NB4 (cell line): ENCODE measurements around the gene TOP2A.

Experiments used
- MYC ChIP-seq: IDR thresholded peaks from 2 replicates; pipeline ENCODE4 v1.6.1; 2011; ENCODE audit warnings: low read depth, low read length
- POLR2A ChIP-seq: IDR thresholded peaks from 2 replicates; pipeline ENCODE4 v1.6.1; 2011; ENCODE audit warnings: mild to moderate bottlenecking; ENCODE audit not compliant: insufficient read length; ENCODE audit errors: extremely low read depth
- TF ChIP-seq, protein P1 (sequence below): IDR thresholded peaks from one replicate; pipeline ENCODE4 v1.5.1; 2012; ENCODE audit warnings: low read depth, low read length
- TF ChIP-seq, protein P2 (sequence below): IDR thresholded peaks from 2 replicates; pipeline ENCODE4 v1.6.1; 2011; ENCODE audit warnings: low read depth, low read length

DNA sequence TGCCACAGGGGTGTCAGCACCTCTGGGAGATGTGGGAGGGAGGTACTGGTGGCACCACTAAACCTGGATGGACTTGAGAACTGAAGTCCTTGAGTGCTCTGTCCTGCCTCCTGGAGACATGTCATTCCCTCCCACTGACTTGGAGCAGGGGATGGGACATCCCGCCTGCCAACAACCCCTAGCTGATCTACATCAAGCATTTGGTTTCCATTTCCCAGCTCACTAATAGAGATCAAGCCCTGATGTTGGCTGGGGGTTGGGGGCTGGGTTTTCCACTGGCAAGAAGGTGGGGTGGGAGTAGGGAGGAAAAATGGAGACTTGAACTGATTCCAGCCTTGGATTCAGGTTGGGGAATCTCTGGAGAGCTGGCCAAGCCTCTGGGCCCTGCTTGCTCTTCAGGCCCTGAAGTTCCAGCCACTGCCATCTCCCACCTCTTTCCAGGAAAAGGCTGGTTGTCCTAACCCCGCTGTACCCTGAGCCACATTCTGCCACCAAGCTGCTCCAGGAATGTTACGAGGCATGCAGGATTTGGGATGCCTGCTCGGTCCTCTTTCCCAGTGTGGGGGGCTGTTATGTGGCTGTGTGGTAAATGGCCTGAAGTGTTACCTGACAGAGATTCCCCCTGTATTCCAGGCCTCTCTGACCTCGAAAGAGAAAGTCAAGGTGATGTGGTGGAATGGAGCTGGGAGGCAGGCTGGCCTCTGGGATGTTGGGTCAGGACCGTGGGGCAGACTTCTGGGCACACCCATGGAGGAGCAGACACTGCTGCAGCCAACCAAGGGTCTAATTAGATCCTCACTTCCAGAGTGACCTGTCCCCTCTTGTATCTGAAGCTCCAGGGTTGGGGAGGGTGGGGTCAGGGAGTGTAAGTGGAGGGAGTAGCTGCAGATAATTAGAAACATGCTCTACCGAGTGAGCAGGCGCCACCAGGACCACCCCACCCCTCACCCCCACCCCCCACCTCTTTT is 42.2 kb upstream of the TOP2A start:
- TF ChIP-seq POLR2A = no peak
- TF ChIP-seq, protein P1, sequence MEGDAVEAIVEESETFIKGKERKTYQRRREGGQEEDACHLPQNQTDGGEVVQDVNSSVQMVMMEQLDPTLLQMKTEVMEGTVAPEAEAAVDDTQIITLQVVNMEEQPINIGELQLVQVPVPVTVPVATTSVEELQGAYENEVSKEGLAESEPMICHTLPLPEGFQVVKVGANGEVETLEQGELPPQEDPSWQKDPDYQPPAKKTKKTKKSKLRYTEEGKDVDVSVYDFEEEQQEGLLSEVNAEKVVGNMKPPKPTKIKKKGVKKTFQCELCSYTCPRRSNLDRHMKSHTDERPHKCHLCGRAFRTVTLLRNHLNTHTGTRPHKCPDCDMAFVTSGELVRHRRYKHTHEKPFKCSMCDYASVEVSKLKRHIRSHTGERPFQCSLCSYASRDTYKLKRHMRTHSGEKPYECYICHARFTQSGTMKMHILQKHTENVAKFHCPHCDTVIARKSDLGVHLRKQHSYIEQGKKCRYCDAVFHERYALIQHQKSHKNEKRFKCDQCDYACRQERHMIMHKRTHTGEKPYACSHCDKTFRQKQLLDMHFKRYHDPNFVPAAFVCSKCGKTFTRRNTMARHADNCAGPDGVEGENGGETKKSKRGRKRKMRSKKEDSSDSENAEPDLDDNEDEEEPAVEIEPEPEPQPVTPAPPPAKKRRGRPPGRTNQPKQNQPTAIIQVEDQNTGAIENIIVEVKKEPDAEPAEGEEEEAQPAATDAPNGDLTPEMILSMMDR = no peak
- TF ChIP-seq, protein P2, sequence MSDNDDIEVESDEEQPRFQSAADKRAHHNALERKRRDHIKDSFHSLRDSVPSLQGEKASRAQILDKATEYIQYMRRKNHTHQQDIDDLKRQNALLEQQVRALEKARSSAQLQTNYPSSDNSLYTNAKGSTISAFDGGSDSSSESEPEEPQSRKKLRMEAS = no peak
- no peak for TF ChIP-seq MYC
